Head of caudate nucleus (tissue), 42 donors: ENCODE data around the gene SPEN.

Experiments used
- DNase-seq, 42 donors: peaks; one replicate each; pipeline versions ENCODE4 v3.0.0 to v3.0.0-alpha.2; 2020 to 2021; ENCODE audit warnings: mixed read lengths in 7 of 42
- intact Hi-C: fragments of 100-400 bp; cut with DNase I; formaldehyde crosslinking; loops from one replicate; pipeline ENCODE4 v1.15.0; 2022

The SPEN gene

GRCh38 chr1:15988856-15989736 is 141.6 kb downstream of the SPEN start:
- no peak for DNase-seq
- intact Hi-C loops, result no loop called here

GRCh38 chr1:15989776-15990175 is 142.3 kb downstream of the SPEN start:
- intact Hi-C loops, result loop anchor here (10.0 kb wide), 2 partner anchors 105 to 195 kb away; no protein-coding TSS in a partner anchor
- DNase-seq, result no peak
